ENCODE results near the gene FAM13C.

FAM13C gene

GRCh38 chr10:59285073-59285472, 77.3 kb downstream of the FAM13C start:
- Histone ChIP-seq H3K4me3 (ENCODE audit: low read length) (no peak overlapping the region), H3K4me1 (ENCODE audit: low read length) (no peaks in the 10 kb centered on the region), H3K27ac (ENCODE audit: low read length) (no peak overlapping the region), H3K27me3 (replicated peaks; ENCODE audit: insufficient read depth, low read length) (no peaks in the 10 kb centered on the region), H2AFZ (ENCODE audit: low read length) (no peak overlapping the region), H3K79me2 (ENCODE audit: low read length) (no peaks in the 10 kb centered on the region), H3K9me3 (replicated peaks; ENCODE audit: insufficient read depth, low read length) (no peaks in the 10 kb centered on the region), H3K4me2 (ENCODE audit: low read depth, low read length) (no peak overlapping the region), H3K9ac (ENCODE audit: low read length) (no peak overlapping the region), H3K9me2 (replicated peaks; ENCODE audit: insufficient read depth, low read length) (no peaks in the 10 kb centered on the region), H3K36me3 (replicated peaks; ENCODE audit: insufficient read depth, low read length) (no peaks in the 10 kb centered on the region), H4K20me1 (ENCODE audit: insufficient read depth, low read length) (no peaks in the 10 kb centered on the region), H3F3A (ENCODE audit: insufficient read depth, low read length) (no peaks in the 10 kb centered on the region)
- DNase-seq = no peak
- TF ChIP-seq EZH2 (optimal IDR thresholded peaks at IDR 0.05; ENCODE audit: low read depth, low read length) (no peak), EZH2phosphoT487 (IDR thresholded peaks at IDR 0.05; ENCODE audit: low read length) (no peak)
- TF ChIP-seq, protein P1, sequence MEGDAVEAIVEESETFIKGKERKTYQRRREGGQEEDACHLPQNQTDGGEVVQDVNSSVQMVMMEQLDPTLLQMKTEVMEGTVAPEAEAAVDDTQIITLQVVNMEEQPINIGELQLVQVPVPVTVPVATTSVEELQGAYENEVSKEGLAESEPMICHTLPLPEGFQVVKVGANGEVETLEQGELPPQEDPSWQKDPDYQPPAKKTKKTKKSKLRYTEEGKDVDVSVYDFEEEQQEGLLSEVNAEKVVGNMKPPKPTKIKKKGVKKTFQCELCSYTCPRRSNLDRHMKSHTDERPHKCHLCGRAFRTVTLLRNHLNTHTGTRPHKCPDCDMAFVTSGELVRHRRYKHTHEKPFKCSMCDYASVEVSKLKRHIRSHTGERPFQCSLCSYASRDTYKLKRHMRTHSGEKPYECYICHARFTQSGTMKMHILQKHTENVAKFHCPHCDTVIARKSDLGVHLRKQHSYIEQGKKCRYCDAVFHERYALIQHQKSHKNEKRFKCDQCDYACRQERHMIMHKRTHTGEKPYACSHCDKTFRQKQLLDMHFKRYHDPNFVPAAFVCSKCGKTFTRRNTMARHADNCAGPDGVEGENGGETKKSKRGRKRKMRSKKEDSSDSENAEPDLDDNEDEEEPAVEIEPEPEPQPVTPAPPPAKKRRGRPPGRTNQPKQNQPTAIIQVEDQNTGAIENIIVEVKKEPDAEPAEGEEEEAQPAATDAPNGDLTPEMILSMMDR (IDR thresholded peaks at IDR 0.05; ENCODE audit: low read length) = no peak

DNA sequence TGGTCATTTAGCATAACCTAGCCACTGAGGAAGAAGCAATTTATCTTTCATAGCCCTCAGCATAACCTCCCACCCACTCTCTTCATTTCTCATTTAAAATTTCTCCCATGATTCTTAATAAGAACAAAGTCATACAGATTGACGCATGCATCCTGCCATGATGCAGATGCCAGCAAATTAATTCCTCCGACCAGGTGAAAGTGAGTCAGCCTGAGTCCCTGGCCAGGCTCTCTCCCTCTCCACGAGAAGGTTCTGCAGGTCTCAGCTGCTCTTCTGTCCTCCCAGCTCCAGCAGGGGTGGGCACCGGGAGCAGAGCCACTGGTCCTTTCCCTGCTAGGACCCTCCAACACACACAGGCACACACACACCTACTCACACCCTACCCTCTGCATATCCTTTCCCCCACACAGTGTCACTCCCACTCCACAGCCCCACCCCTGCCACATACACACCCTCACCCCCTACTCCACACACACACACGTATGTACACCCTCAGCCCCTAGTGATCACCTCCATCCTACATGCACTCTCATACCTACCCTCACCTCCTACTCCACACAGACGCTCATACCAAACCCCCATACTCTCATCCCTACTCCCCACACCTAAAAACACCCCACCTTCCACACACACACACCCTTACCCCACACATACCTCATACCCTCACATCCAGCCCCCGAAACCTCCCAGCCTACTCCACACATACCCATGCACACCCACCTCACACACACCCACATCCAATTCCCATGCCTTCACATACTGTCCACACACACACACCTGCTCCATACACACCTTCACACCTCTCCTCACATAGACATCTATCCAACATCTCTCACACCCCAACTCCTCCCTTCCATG, 78.0 kb downstream of the FAM13C start:
- no peak for DNase-seq
- Histone ChIP-seq H3F3A (ENCODE audit: insufficient read depth, low read length) (no peaks in the 10 kb centered on the region), H3K27me3 (replicated peaks; ENCODE audit: insufficient read depth, low read length) (no peaks in the 10 kb centered on the region), H3K4me1 (ENCODE audit: low read length) (no peaks in the 10 kb centered on the region), H3K9me2 (replicated peaks; ENCODE audit: insufficient read depth, low read length) (no peaks in the 10 kb centered on the region), H4K20me1 (ENCODE audit: insufficient read depth, low read length) (no peaks in the 10 kb centered on the region), H3K36me3 (replicated peaks; ENCODE audit: insufficient read depth, low read length) (no peaks in the 10 kb centered on the region), H2AFZ (ENCODE audit: low read length) (no peak overlapping the region), H3K79me2 (ENCODE audit: low read length) (no peaks in the 10 kb centered on the region), H3K9me3 (replicated peaks; ENCODE audit: insufficient read depth, low read length) (no peaks in the 10 kb centered on the region), H3K4me3 (ENCODE audit: low read length) (no peak overlapping the region), H3K4me2 (ENCODE audit: low read depth, low read length) (no peak overlapping the region), H3K27ac (ENCODE audit: low read length) (no peak overlapping the region), H3K9ac (ENCODE audit: low read length) (no peak overlapping the region)
- TF ChIP-seq EZH2phosphoT487 (IDR thresholded peaks at IDR 0.05; ENCODE audit: low read length) (no peak), EZH2 (optimal IDR thresholded peaks at IDR 0.05; ENCODE audit: low read depth, low read length) (no peak)
- TF ChIP-seq, protein P1 (IDR thresholded peaks at IDR 0.05; ENCODE audit: low read length) = no peak

DNA sequence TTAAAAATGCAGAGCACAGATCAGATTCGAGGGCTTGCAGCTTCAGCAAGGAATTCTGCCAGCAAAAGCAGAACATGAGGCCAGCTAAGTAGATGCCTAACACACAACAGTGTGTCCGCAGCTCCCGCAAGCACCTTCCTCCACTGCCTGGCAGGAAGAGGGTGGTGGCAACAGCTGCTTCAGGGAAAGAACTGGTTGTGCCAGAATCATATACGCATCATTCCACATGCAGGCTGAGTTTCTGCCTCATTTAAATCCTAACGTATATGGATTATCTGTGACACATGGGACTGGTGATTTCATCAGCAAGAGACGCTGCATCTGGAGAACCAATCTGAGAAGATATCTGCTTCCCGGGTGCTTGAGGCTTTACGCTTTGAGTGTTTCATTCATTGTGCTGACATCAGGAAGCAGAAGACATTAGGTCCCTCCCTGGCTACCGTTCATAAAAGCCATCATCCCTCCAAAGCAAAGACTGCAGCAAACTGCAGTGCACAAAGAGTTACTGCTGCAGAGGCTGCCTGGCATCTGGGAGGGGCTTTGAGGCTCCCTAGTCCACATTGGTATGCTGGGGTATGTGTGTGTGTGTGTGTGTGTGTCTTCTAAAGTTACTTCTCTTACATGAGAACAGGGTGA, 78.8 kb downstream of the FAM13C start:
- H3K9ac ChIP-seq (ENCODE audit: low read length) = no peak overlapping the region
- DNase-seq = no peak
- H3K9me3 ChIP-seq (replicated peaks; ENCODE audit: insufficient read depth, low read length) = no peaks in the 10 kb centered on the region
- no peaks in the 10 kb centered on the region for H3K79me2 ChIP-seq (ENCODE audit: low read length)
- no peaks in the 10 kb centered on the region for H4K20me1 ChIP-seq (ENCODE audit: insufficient read depth, low read length)
- TF ChIP-seq EZH2phosphoT487 (IDR thresholded peaks at IDR 0.05; ENCODE audit: low read length) (no peak), EZH2 (optimal IDR thresholded peaks at IDR 0.05; ENCODE audit: low read depth, low read length) (no peak)
- TF ChIP-seq, protein P1 (IDR thresholded peaks at IDR 0.05; ENCODE audit: low read length) = no peak
- H3K4me2 ChIP-seq (ENCODE audit: low read depth, low read length) = no peak overlapping the region
- no peak overlapping the region for H2AFZ ChIP-seq (ENCODE audit: low read length)
- no peaks in the 10 kb centered on the region for H3F3A ChIP-seq (ENCODE audit: insufficient read depth, low read length)
- no peak overlapping the region for H3K27ac ChIP-seq (ENCODE audit: low read length)
- no peaks in the 10 kb centered on the region for H3K36me3 ChIP-seq (replicated peaks; ENCODE audit: insufficient read depth, low read length)
- H3K4me3 ChIP-seq (ENCODE audit: low read length) = no peak overlapping the region
- no peaks in the 10 kb centered on the region for H3K9me2 ChIP-seq (replicated peaks; ENCODE audit: insufficient read depth, low read length)
- no peaks in the 10 kb centered on the region for H3K4me1 ChIP-seq (ENCODE audit: low read length)
- no peaks in the 10 kb centered on the region for H3K27me3 ChIP-seq (replicated peaks; ENCODE audit: insufficient read depth, low read length)

Measured in MM.1S (cell line).